SU-DHL-6 (cell line): ENCODE data around the gene HUS1B.
A peak's percentile ranks its signal among the peaks of the same experiment; 100 is the strongest.

ENCODE experiments used
- H2AFZ ChIP-seq: fragments of 200-600 bp; sonication (generic); 2 replicates; pipeline ENCODE4 v1.6.1; 2014; ENCODE audit warnings: low read depth, mild to moderate bottlenecking, moderate library complexity, mixed read lengths, antibody characterized with exemption, low read length; ENCODE audit not compliant: severe bottlenecking
- H3F3A ChIP-seq: fragments of 200-600 bp; shearing (Covaris generic); 2 replicates; pipeline ENCODE4 v1.6.0; 2016; ENCODE audit warnings: antibody characterized with exemption, mild to moderate bottlenecking; ENCODE audit not compliant: insufficient read depth
- H3K27ac ChIP-seq: fragments of 200-600 bp; sonication (generic); 2 replicates; pipeline ENCODE4 v1.5.1; 2016; ENCODE audit warnings: low read depth, mild to moderate bottlenecking, low read length, moderate library complexity, mixed read lengths
- H3K27me3 ChIP-seq: fragments of 200-600 bp; sonication (generic), shearing (Covaris generic); 2 replicates; pipeline ENCODE4 v1.6.0; 2014; ENCODE audit warnings: mild to moderate bottlenecking, low read length
- H3K36me3 ChIP-seq: fragments of 200-600 bp; sonication (generic); 2 replicates; pipeline ENCODE4 v1.6.1; 2014; ENCODE audit warnings: mild to moderate bottlenecking, low read length, mixed read lengths
- H3K4me2 ChIP-seq: fragments of 300-600, 200-600 bp; shearing (Covaris generic), sonication (generic); 2 replicates; pipeline ENCODE4 v1.6.0; 2014; ENCODE audit warnings: low read length, low read depth, mild to moderate bottlenecking; ENCODE audit not compliant: poor library complexity, severe bottlenecking
- H3K4me3 ChIP-seq: fragments of 200-600 bp; sonication (generic); 2 replicates; pipeline ENCODE4 v1.5.1; 2014; ENCODE audit warnings: antibody characterized with exemption, low read length, mild to moderate bottlenecking, mixed read lengths; ENCODE audit not compliant: insufficient read depth, poor library complexity, severe bottlenecking
- H3K79me2 ChIP-seq: fragments of 200-600 bp; sonication (generic); 2 replicates; pipeline ENCODE4 v1.6.1; 2014; ENCODE audit warnings: mild to moderate bottlenecking, low read length, moderate library complexity; ENCODE audit not compliant: insufficient read depth
- H3K9ac ChIP-seq: fragments of 200-600 bp; sonication (generic); 2 replicates; pipeline ENCODE4 v1.7.0; 2014; ENCODE audit warnings: mild to moderate bottlenecking, low read length
- H3K9me2 ChIP-seq: fragments of 200-600 bp; sonication (generic); replicated peaks from 2 replicates; pipeline ENCODE4 v1.6.1; 2014; ENCODE audit warnings: low read length; ENCODE audit not compliant: insufficient read depth
- H3K9me3 ChIP-seq: fragments of 200-600 bp; sonication (generic); 2 replicates; pipeline ENCODE4 v1.6.1; 2014; ENCODE audit warnings: low read length, mixed read lengths; ENCODE audit not compliant: insufficient read depth
- H4K20me1 ChIP-seq: fragments of 200-600 bp; sonication (generic); 2 replicates; pipeline ENCODE4 v1.6.1; 2014; ENCODE audit warnings: low read depth, mild to moderate bottlenecking, antibody characterized with exemption, low read length, moderate library complexity, mixed read lengths
- CTCF ChIP-seq: fragments of 200-600 bp; sonication (generic); IDR thresholded peaks from one replicate; pipeline ENCODE4 v1.5.1; 2017; ENCODE audit warnings: antibody characterized with exemption, mild to moderate bottlenecking, low read length, moderate library complexity; ENCODE audit not compliant: insufficient read depth, poor library complexity, severe bottlenecking
- EZH2phosphoT487 ChIP-seq: fragments of 200-600 bp; sonication (generic), shearing (Covaris generic); conservative IDR thresholded peaks from 2 replicates; pipeline ENCODE4 v1.6.1; 2018; ENCODE audit warnings: mild to moderate bottlenecking, antibody characterized with exemption, low read length, moderate library complexity, mixed read lengths

HUS1B gene

GRCh38 chr6:704046-704445 is 47.1 kb upstream of the HUS1B start:
- H3F3A ChIP-seq: no peaks in the 10 kb centered on the region
- no peak overlapping the region for H3K4me3 ChIP-seq
- H3K9me3 ChIP-seq: no peaks in the 10 kb centered on the region
- no peaks in the 10 kb centered on the region for H3K79me2 ChIP-seq
- H2AFZ ChIP-seq: no peak overlapping the region
- H4K20me1 ChIP-seq: no peaks in the 10 kb centered on the region
- no peak overlapping the region for H3K27ac ChIP-seq
- H3K9ac ChIP-seq: no peak overlapping the region
- H3K27me3 ChIP-seq: no peaks in the 10 kb centered on the region
- H3K36me3 ChIP-seq: no peaks in the 10 kb centered on the region
- H3K4me2 ChIP-seq: no peak overlapping the region
- TF ChIP-seq CTCF: no peak
- no peak for TF ChIP-seq EZH2phosphoT487
- no peaks in the 10 kb centered on the region for H3K9me2 ChIP-seq

GRCh38 chr6:703552-703951 is 46.7 kb upstream of the HUS1B start:
- no peak overlapping the region for H3K27ac ChIP-seq
- no peak overlapping the region for H3K4me3 ChIP-seq
- no peak for TF ChIP-seq EZH2phosphoT487
- no peak for TF ChIP-seq CTCF
- H3K4me2 ChIP-seq: no peak overlapping the region
- H4K20me1 ChIP-seq: no peaks in the 10 kb centered on the region
- no peaks in the 10 kb centered on the region for H3K79me2 ChIP-seq
- H3K9me2 ChIP-seq: no peaks in the 10 kb centered on the region
- H3K36me3 ChIP-seq: no peaks in the 10 kb centered on the region
- no peak overlapping the region for H3K9ac ChIP-seq
- H3K9me3 ChIP-seq: no peaks in the 10 kb centered on the region
- no peaks in the 10 kb centered on the region for H3K27me3 ChIP-seq
- no peaks in the 10 kb centered on the region for H3F3A ChIP-seq
- no peak overlapping the region for H2AFZ ChIP-seq

DNA sequence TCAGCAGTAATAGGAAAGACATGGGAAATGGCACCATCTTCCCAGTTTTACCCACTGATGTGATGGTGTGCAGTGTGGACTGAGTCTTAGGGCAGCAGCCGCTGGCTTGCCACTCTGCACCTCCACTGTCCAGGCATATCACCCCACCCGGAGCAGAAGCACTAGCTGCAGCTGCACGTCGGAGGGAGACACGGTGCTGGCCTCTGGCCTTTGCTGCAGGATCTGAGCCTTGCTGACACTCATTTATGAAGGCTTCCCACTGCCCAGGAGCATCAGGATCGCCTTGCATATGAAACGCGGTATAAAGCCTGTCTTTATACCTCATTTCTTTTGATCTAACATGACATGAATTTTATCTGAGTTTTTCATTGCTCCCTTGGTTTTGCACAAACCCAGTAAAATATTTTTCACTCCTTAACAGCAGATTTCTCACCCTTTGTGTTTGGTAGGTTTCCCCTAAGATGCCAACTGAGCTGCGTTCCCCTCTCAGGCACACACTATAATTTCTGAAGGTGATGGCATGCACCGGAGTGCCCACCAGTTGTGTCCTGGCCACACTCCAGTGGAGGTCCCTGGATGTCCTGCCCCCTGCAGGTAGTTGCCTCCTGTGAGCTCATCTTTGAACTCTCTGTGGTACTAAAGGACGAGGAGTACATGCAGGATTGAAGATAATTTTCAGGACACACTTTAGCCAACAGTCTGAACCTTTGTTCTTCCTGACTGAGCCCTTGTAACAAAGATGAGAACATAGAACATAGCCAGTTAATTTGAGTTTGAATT is 45.0 kb upstream of the HUS1B start:
- peak; percentile 17 for TF ChIP-seq CTCF
- TF ChIP-seq EZH2phosphoT487: no peak
- Histone ChIP-seq H3K9me2 (no peaks in the 10 kb centered on the region), H3K36me3 (no peaks in the 10 kb centered on the region), H3F3A (no peaks in the 10 kb centered on the region), H3K79me2 (no peaks in the 10 kb centered on the region), H4K20me1 (no peaks in the 10 kb centered on the region), H3K9me3 (no peaks in the 10 kb centered on the region), H3K27ac (no peak overlapping the region), H3K4me3 (no peak overlapping the region), H3K9ac (no peak overlapping the region), H3K27me3 (no peaks in the 10 kb centered on the region), H3K4me2 (no peak overlapping the region), H2AFZ (no peak overlapping the region)
